Activated T-cell treated with anti-CD3 and anti-CD28 coated beads, Interleukin-2, amount 50 U/mL, for 4 hours (primary cell): ENCODE results near the gene POLR3E. TPM values are rescaled to one million over a fixed set of nuclear protein-coding genes. Genes with fewer than 3 reads are reported as not detected.

Experiments used
- ATAC-seq, 2 donors: fragments of 200-7000 bp; cut with Tn5 transposase; one replicate each; pipeline ENCODE4 v1.10.0; 2021
- DNase-seq: peaks from one replicate; pipeline ENCODE4 v3.0.0-alpha.2; 2020
- H3K27me3 Mint-ChIP-seq: one replicate; pipeline ENCODE4 v1.8.0; 2021; ENCODE audit warnings: low read depth, mixed read lengths
- H3K36me3 Mint-ChIP-seq: one replicate; pipeline ENCODE4 v1.8.0; 2022; ENCODE audit warnings: mixed read lengths; ENCODE audit not compliant: insufficient read depth
- H3K4me1 Mint-ChIP-seq: one replicate; pipeline ENCODE4 v1.8.0; 2021; ENCODE audit warnings: low read depth, mixed read lengths
- H3K4me3 Mint-ChIP-seq: one replicate; pipeline ENCODE4 v1.8.0; 2021; ENCODE audit warnings: mild to moderate bottlenecking, moderate library complexity, mixed read lengths
- H3K9me3 Mint-ChIP-seq: one replicate; pipeline ENCODE4 v1.8.0; 2021; ENCODE audit warnings: mixed read lengths
- total RNA-seq, 3 donors: library from RNA; stranded (reverse); gene quantifications; one replicate each; pipeline ENCODE4 v1.2.1, GENCODE V29; 2021

Gene POLR3E
- total RNA-seq, 3 donors from 2014 or later, result 111 to 124 (median 113) TPM

DNA sequence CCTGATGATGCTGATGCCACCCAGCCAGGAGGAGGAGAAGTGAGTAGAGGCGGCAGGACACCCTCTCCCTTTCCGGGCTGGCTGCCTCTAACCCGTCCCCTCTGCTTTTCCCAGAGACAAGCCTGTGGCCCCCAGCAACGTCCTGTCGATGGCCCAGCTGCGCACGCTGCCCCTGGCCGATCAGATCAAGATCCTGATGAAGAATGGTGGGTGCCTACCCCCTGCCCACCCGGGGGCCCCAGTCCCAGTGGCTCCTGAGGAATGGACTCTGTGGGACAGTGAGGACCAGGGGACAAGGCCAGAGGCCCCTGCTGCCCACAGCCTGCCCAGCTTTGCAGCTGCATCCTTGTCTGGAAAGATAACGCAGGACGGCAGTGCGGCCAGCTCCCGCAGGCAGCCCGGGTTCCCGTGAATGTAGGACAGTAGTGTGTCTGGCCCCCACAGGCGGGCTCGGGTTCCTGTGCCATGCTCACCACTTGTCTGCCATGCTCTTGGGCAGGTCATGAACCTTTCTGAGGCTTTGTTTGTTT is 19.9 kb downstream of the POLR3E start:
- Mint-ChIP-seq H3K27me3 (no peaks in the 10 kb centered on the region), H3K36me3 (peaks cover 43% of the 10 kb centered on the region), H3K9me3 (no peaks in the 10 kb centered on the region), H3K4me1 (peaks cover 8% of the 10 kb centered on the region), H3K4me3 (no peak overlapping the region)
- ATAC-seq (no peak), DNase-seq (no peak)

DNA sequence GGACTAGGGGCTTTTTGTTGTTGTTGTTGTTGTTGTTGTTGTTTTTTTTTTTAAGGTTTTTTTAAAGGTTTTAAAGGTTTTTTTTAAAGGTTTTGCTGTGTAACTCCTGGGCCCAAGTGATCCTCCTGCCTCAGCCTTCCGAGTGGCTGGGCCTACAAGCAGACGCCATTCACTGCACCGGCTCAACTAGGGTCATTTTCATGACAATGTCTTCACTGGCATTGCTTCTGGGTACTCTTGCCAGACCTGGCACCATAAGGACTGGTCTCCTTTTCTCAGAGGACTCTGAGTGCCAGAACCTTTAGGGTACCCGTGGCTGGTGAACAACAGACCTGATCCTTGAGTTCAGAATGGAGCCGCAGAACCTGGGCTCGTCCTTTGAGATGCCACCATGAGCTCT is 20.4 kb downstream of the POLR3E start:
- ATAC-seq (no peak), DNase-seq (no peak)
- Mint-ChIP-seq H3K9me3 (no peaks in the 10 kb centered on the region), H3K36me3 (peaks cover 39% of the 10 kb centered on the region), H3K4me1 (peaks cover 8% of the 10 kb centered on the region), H3K4me3 (no peak overlapping the region), H3K27me3 (no peaks in the 10 kb centered on the region)

DNA sequence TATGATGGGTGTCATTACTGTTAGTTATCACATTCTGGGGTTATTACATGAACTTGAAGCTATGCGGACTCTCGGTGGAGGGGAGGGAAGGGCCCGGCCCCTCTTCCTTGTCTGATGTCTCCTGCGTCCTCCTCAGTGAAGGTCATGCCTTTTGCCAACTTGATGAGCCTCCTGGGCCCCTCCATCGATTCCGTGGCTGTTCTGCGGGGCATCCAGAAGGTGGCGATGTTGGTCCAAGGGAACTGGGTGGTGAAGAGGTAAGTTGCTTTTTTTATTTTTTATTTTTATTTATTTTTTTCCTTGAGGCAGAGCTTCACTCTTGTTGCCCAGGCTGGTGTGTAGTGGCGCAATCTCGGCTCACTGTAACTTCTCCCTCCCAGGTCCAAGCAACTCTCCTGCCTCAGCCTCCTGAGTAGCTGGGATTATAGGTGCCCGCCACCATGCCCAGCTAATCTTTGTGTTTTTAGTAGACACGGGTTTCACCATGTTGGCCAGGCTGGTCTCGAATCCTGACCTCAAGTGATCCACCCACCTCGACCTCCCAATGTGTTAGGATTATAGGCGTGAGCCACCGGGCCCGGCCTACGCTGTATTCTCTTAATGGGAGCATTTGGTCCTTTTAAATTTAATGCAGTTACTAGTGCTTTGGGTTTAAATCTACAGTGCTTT is 21.6 kb downstream of the POLR3E start:
- no peak overlapping the region for H3K4me3 Mint-ChIP-seq
- H3K27me3 Mint-ChIP-seq, result no peaks in the 10 kb centered on the region
- peak in 1 of 2 donors; percentile 31 for ATAC-seq
- peak; percentile 50 for DNase-seq
- peaks cover 8% of the 10 kb centered on the region for H3K4me1 Mint-ChIP-seq
- H3K9me3 Mint-ChIP-seq, result no peaks in the 10 kb centered on the region
- H3K36me3 Mint-ChIP-seq, result peaks cover 32% of the 10 kb centered on the region

DNA sequence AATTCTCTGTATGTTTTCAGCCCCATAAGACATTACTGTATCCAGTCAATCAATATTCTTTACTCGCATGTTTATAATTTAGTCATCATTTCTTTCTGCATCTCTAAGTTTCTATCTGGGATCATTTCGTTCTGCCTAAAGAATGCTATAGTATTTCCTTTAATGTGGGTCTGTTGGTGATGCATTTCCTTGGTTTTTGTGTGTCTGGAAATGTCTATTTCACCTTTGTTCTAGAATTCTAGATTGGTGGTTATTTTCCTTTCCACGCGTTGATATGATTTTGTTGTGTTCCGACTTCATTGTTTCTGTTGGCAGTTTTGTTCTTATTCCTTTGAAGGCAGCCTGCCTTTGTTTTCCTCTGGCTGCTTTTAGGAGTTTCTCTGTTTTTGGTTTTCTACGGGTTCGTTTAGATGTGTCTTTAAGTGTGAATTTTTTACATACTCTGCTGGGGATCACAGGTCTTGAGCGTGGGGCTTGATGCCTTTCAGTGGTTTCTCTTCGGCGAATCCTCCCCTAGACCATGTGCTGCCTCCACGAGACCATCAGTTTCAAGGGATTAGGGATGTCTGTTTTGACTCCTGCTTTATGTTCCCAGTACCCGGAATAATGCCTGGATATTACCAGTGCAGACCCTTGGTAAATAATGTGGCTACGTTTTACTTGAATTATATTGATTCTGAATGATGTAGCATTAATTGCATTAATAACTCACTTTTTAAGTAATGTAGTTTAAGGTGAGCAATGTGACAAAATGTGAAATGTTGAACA is 23.5 kb downstream of the POLR3E start:
- DNase-seq (no peak), ATAC-seq (no peak)
- H3K36me3 Mint-ChIP-seq, result peaks cover 23% of the 10 kb centered on the region

DNA sequence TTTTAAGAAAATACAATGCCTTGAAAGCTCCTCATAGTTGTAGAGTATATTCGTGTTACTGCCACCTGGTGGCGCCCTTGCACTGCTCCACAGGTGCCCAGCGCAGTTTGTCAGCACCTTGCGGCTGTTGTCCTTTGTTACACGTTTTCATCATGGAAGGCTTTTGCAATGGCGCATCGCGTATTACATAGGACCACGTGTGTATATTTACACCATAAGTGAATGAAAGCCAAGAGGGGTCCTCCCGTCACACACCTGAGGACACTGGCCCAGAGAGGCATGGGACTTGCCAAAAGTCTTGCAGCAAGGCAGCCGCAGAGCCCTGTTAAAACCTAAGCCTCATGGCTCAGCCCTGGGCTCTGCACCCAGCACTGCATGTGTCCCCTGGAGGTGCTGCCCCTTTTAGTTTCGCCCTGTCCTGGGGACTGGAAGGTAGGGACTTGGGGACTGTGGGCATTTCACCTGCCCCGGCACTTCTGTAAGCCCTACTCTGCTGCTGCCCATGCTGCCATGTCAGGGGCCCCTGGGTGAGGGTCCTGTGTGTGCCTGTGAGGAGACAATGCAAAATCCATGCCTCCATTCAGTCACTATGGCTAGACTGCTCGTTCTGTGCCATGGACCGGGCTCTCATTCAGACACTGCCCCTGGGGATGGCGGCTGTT is 24.3 kb downstream of the POLR3E start:
- no peaks in the 10 kb centered on the region for H3K9me3 Mint-ChIP-seq
- DNase-seq (peak; percentile 64), ATAC-seq (peak; percentile 69 to 79)
- no peaks in the 10 kb centered on the region for H3K27me3 Mint-ChIP-seq
- H3K4me1 Mint-ChIP-seq, result peaks cover 8% of the 10 kb centered on the region
- peaks cover 20% of the 10 kb centered on the region for H3K36me3 Mint-ChIP-seq
- no peak overlapping the region for H3K4me3 Mint-ChIP-seq

More for the DNA sequence above, 23.5 kb downstream of the POLR3E start:
- Mint-ChIP-seq H3K4me1 (peaks cover 8% of the 10 kb centered on the region), H3K9me3 (no peaks in the 10 kb centered on the region), H3K4me3 (no peak overlapping the region), H3K27me3 (no peaks in the 10 kb centered on the region)

DNA sequence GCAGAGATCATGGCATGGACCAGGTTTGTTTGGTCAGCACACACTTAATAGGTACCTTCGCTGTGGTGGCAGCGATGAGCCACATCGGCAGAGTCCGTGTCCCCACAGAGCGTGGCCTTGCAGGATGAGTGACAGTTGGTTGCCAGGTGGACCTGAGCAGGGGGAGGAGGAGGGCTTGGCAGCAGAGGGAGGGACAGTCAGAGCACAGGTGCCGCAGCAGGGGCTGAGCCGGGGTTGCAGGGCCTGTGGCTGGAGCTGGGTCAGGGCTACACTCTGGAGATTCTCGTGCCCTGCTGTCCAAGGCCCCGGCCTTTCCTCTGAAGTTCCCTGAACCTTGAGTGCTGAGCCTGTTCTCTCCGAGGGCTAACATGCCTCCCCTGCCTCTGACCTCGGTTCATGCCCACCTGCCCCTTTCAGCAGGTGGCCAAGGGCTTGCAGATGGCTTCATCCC is 24.8 kb downstream of the POLR3E start:
- Mint-ChIP-seq H3K4me3 (no peak overlapping the region), H3K4me1 (peaks cover 8% of the 10 kb centered on the region), H3K36me3 (peaks cover 21% of the 10 kb centered on the region), H3K9me3 (no peaks in the 10 kb centered on the region), H3K27me3 (no peaks in the 10 kb centered on the region)
- DNase-seq, result no peak
- no peak for ATAC-seq

DNA sequence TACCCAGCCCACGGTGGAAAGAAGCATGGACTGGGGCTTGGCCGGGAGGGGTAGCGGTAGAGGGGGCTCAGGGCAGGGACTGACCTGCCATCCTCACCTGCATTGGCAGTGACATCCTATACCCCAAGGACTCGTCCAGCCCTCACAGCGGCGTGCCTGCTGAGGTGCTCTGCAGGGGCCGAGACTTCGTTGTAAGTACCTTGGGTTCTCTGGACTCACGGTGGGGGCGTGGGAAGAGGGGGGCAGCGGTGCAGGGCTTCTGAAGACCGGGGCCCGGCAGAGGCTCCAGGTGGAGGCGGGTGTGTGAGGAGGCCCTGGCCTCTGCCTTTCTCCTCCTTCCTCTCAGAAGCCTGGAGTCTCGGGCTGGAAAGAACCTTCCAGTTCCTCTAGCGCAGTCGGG is 25.5 kb downstream of the POLR3E start:
- Mint-ChIP-seq H3K36me3 (peaks cover 17% of the 10 kb centered on the region), H3K4me3 (no peak overlapping the region), H3K9me3 (no peaks in the 10 kb centered on the region), H3K4me1 (peaks cover 8% of the 10 kb centered on the region), H3K27me3 (no peaks in the 10 kb centered on the region)
- DNase-seq (no peak), ATAC-seq (no peak)

DNA sequence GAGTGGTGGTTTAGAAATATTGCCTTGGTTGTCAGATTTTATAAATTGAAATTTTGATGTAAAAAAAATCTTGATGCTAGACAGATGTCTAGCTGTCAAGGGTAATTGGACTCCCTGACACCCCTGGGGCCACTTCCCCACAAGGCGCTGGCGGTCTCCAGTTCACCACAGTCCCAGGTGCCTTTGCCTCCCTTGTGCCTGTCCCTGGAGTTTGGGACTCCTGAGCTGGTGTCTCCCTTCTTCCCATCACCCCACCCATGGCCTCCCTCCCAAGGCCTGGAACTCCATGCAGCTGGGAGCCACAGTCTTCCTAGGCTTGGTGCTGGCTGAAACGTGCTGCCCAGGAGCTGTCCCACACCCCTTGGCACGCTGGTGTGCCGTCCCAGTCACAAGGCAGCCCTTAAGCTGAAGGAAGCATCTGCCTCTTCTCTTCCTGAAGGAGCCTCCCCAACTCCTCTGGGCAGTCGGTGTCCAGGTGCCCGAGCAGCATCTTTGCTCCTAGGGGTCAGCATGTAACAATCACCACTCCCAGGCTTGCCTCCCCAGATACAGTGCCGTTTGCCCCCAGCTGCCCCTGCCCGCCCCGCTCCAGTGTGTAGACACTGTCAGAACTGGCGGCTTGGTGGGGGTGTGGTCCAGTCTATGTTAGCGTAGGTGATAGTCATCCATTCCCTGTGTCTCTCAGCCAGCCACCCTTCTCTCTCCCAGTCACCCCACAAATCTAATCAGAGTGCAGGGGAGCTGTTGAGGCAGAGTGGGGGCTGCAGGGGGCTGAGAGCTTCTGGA is 26.2 kb downstream of the POLR3E start:
- H3K9me3 Mint-ChIP-seq, result no peaks in the 10 kb centered on the region
- H3K4me1 Mint-ChIP-seq, result peaks cover 8% of the 10 kb centered on the region
- no peak for DNase-seq
- H3K27me3 Mint-ChIP-seq, result no peaks in the 10 kb centered on the region
- ATAC-seq, result no peak
- H3K36me3 Mint-ChIP-seq, result peaks cover 17% of the 10 kb centered on the region
- H3K4me3 Mint-ChIP-seq, result no peak overlapping the region

DNA sequence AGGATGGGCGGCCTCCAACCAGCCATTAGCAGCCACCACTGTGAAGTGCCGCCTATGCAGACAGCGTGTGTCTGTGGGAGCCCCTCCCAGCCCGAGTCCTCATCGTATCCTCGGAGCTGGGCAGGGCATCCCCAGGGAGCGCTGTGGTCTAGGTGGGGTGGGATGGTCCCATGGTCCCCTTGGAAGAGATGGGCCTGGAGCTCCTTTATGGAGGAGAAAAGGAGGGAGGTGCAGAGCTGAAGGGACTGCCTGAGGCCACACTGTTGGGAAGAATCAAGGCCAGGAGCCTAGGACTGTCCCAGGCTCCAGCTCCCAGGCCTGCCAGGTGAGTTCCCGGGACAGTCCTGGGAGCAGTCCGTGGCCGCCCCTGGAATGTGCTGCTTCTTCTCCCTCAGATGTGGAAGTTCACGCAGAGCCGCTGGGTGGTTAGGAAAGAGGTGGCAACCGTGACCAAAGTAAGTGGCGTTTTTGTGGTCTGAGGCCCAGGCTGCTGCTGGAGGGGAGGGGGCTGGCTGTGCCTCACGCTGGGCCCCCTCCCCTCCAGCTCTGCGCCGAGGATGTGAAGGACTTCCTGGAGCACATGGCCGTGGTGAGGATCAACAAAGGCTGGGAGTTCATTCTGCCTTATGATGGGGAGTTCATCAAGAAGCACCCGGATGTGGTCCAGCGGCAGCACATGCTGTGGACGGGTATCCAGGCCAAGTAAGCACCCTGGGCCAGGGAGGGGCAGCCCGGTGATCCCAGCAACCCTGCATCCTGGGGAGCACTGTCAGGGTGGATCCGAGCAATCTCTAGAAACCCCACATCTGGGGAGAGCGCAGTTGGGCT is 27.0 kb downstream of the POLR3E start:
- DNase-seq (no peak), ATAC-seq (no peak)
- peaks cover 8% of the 10 kb centered on the region for H3K4me1 Mint-ChIP-seq
- no peak overlapping the region for H3K4me3 Mint-ChIP-seq
- peaks cover 20% of the 10 kb centered on the region for H3K36me3 Mint-ChIP-seq
- H3K9me3 Mint-ChIP-seq, result no peaks in the 10 kb centered on the region
- no peaks in the 10 kb centered on the region for H3K27me3 Mint-ChIP-seq

DNA sequence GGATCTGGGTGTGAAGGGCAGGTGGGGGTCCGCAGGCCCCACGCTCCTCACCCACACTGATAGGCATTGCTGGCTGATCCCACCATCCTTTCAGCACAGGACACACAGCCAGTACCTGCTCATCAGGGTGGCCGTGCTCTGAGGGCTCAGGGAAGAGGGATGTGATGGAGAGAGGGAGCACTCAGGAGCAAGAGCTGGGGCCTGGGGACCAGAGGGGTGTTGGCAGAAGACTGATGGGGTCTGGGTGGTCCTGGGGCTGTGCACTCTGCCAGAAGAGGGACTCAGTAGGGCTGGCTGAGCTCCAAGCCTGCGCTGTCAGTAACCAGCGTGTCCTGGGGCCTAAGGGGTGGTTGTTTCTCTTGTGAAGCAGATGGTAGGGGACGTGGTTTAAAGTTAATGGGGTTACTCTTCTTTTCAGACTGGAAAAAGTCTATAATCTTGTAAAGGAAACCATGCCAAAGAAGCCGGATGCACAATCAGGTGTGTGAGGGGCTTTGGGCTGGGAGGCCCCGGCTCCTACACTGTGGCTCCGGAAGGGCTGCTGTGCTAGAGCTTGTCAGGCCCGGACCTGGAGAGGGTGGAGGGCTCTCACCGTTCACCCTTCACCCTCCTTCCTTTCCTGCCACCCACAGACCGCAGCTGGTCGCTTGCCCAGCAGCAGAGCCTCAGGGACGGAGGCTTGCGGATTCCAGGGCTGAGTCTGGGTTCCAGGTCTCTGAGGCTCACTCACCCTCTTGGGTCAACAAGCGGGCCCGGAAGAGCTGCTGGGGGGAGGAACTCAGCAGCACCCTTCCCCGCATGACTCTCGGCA is 27.8 kb downstream of the POLR3E start:
- Mint-ChIP-seq H3K4me3 (no peak overlapping the region), H3K4me1 (peaks cover 13% of the 10 kb centered on the region), H3K36me3 (peaks cover 20% of the 10 kb centered on the region), H3K9me3 (no peaks in the 10 kb centered on the region), H3K27me3 (no peaks in the 10 kb centered on the region)
- no peak for DNase-seq
- no peak for ATAC-seq

DNA sequence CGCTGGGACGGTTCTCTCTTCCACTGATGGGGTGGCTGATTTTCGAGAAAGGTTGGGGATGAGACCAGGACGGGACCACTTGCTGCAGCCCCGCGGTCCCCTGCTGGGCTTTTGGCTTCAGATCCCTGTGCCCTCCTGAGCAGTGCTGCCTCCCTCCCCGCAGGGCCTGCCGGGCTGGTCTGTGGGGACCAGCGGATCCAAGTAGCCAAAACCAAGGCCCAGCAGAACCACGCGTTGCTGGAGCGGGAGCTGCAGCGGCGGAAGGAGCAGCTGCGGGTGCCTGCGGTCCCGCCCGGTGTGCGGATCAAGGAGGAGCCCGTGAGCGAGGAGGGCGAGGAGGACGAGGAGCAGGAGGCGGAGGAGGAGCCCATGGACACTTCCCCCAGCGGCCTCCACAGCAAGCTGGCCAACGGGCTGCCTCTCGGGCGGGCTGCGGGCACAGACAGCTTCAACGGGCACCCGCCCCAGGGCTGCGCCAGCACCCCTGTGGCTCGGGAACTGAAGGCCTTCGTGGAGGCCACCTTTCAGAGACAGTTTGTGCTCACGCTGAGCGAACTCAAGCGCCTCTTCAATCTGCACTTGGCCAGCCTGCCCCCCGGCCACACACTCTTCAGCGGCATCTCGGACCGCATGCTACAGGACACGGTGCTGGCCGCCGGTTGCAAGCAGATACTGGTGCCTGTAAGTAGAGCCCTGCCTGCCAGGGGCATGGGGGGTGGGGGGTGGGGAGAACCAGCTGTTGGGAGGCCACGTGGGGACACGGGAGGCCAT is 28.6 kb downstream of the POLR3E start:
- no peaks in the 10 kb centered on the region for H3K27me3 Mint-ChIP-seq
- ATAC-seq, result no peak
- H3K4me3 Mint-ChIP-seq, result no peak overlapping the region
- H3K4me1 Mint-ChIP-seq, result peaks cover 16% of the 10 kb centered on the region
- no peak for DNase-seq
- H3K36me3 Mint-ChIP-seq, result peaks cover 20% of the 10 kb centered on the region
- H3K9me3 Mint-ChIP-seq, result no peaks in the 10 kb centered on the region

DNA sequence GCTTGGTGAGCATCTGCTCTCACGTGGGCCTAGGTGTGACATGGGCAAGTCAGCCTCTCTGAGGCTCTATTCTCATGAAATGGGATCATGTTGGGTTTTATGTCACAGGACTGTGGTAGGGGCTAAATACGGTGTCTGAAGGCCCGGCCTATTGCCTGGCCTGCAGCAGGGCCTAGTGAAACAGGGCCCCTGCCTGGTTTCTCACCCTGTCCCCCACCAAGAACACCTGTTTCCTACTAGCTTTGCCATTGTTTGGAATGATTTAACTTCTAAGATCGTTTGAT is 29.1 kb downstream of the POLR3E start:
- H3K36me3 Mint-ChIP-seq, result peaks cover 17% of the 10 kb centered on the region
- no peak overlapping the region for H3K4me3 Mint-ChIP-seq
- no peaks in the 10 kb centered on the region for H3K27me3 Mint-ChIP-seq
- no peaks in the 10 kb centered on the region for H3K9me3 Mint-ChIP-seq
- ATAC-seq, result no peak
- H3K4me1 Mint-ChIP-seq, result peaks cover 11% of the 10 kb centered on the region
- no peak for DNase-seq
